ENCODE results near the gene OR51B5.
"Not testable (repeated sequence)": the region's sequence is repeated elsewhere in the genome, so short reads cannot be mapped to it uniquely, and the experiment has no call there.

Gene OR51B5

GRCh38 chr11:5349550-5349949, 6.2 kb upstream of the OR51B5 start:
- no peaks in the 10 kb centered on the region for H3K9me3 ChIP-seq (ENCODE audit: control insufficient read depth, low read length)
- no peak overlapping the region for H3K4me3 ChIP-seq (ENCODE audit: low read depth, low read length)
- TF ChIP-seq CTCF (IDR thresholded peaks at IDR 0.05), result no peak
- H3K27ac ChIP-seq, result no peak overlapping the region
- no peaks in the 10 kb centered on the region for H3K36me3 ChIP-seq (ENCODE audit: control insufficient read depth, insufficient read depth, low read length)
- no peak overlapping the region for H2AFZ ChIP-seq
- no peak overlapping the region for H3K4me2 ChIP-seq (ENCODE audit: low read length)
- no peaks in the 10 kb centered on the region for H3K27me3 ChIP-seq (ENCODE audit: control insufficient read depth, insufficient read depth, low read length)
- H3K9ac ChIP-seq, result no peak overlapping the region
- H3K79me2 ChIP-seq, result no peaks in the 10 kb centered on the region
- no peaks in the 10 kb centered on the region for H3K4me1 ChIP-seq

GRCh38 chr11:5348551-5349194, 5.3 kb upstream of the OR51B5 start:
- Histone ChIP-seq H3K36me3 (ENCODE audit: control insufficient read depth, insufficient read depth, low read length) (no peaks in the 10 kb centered on the region), H3K79me2 (no peaks in the 10 kb centered on the region), H3K27me3 (ENCODE audit: control insufficient read depth, insufficient read depth, low read length) (no peaks in the 10 kb centered on the region), H3K4me2 (ENCODE audit: low read length) (no peak overlapping the region), H3K4me3 (ENCODE audit: low read depth, low read length) (no peak overlapping the region), H3K9ac (no peak overlapping the region), H3K4me1 (no peaks in the 10 kb centered on the region), H2AFZ (no peak overlapping the region), H3K27ac (no peak overlapping the region), H3K9me3 (ENCODE audit: control insufficient read depth, low read length) (no peaks in the 10 kb centered on the region)
- TF ChIP-seq CTCF (IDR thresholded peaks at IDR 0.05), result no peak

- H3K9me3 ChIP-seq (ENCODE audit: control insufficient read depth, low read length), result no peaks in the 10 kb centered on the region
- H3K9ac ChIP-seq, result no peak overlapping the region
- no peaks in the 10 kb centered on the region for H3K4me1 ChIP-seq
- no peak overlapping the region for H3K4me3 ChIP-seq (ENCODE audit: low read depth, low read length)
- H2AFZ ChIP-seq, result no peak overlapping the region
- no peak overlapping the region for H3K27ac ChIP-seq
- no peaks in the 10 kb centered on the region for H3K79me2 ChIP-seq
- H3K4me2 ChIP-seq (ENCODE audit: low read length), result no peak overlapping the region
- no peaks in the 10 kb centered on the region for H3K36me3 ChIP-seq (ENCODE audit: control insufficient read depth, insufficient read depth, low read length)
- no peaks in the 10 kb centered on the region for H3K27me3 ChIP-seq (ENCODE audit: control insufficient read depth, insufficient read depth, low read length)
- TF ChIP-seq CTCF (IDR thresholded peaks at IDR 0.05), result no peak
These were observed 2.5 kb upstream of the OR51B5 start for GRCh38 chr11:5345831-5346230.

- H3K27me3 ChIP-seq (ENCODE audit: control insufficient read depth, insufficient read depth, low read length), result no peaks in the 10 kb centered on the region
- no peak overlapping the region for H3K9ac ChIP-seq
- no peak overlapping the region for H3K4me3 ChIP-seq (ENCODE audit: low read depth, low read length)
- H3K9me3 ChIP-seq (ENCODE audit: control insufficient read depth, low read length), result no peaks in the 10 kb centered on the region
- no peaks in the 10 kb centered on the region for H3K36me3 ChIP-seq (ENCODE audit: control insufficient read depth, insufficient read depth, low read length)
- no peak for TF ChIP-seq CTCF (IDR thresholded peaks at IDR 0.05)
- no peak overlapping the region for H3K4me2 ChIP-seq (ENCODE audit: low read length)
- H3K27ac ChIP-seq, result no peak overlapping the region
- H3K4me1 ChIP-seq, result no peaks in the 10 kb centered on the region
- H2AFZ ChIP-seq, result no peak overlapping the region
- no peaks in the 10 kb centered on the region for H3K79me2 ChIP-seq
These were observed 3.5 kb downstream of the OR51B5 start for GRCh38 chr11:5339771-5340322.

GRCh38 chr11:5337253-5337652, 6.1 kb downstream of the OR51B5 start:
- H3K27me3 ChIP-seq (ENCODE audit: control insufficient read depth, insufficient read depth, low read length); H3K4me1 ChIP-seq: not testable (repeated sequence)

More at GRCh38 chr11:5337253-5337652, 6.1 kb downstream of the OR51B5 start:
- H3K36me3 ChIP-seq (ENCODE audit: control insufficient read depth, insufficient read depth, low read length); H3K79me2 ChIP-seq; H2AFZ ChIP-seq; H3K4me3 ChIP-seq (ENCODE audit: low read depth, low read length); H3K9me3 ChIP-seq (ENCODE audit: control insufficient read depth, low read length); H3K4me2 ChIP-seq (ENCODE audit: low read length); H3K27ac ChIP-seq; H3K9ac ChIP-seq: not testable (repeated sequence)

All from parathyroid adenoma (tissue), 2 donors.